ENCODE results near the gene MIF4GD.
"Not testable (repeated sequence)": the region's sequence is repeated elsewhere in the genome, so short reads cannot be mapped to it uniquely, and the experiment has no call there.

The MIF4GD gene

GRCh38 chr17:75288359-75288758 lies 17.3 kb upstream of the MIF4GD start:
- DNase-seq (ENCODE audit: low read depth, low spot score): no peak

DNA sequence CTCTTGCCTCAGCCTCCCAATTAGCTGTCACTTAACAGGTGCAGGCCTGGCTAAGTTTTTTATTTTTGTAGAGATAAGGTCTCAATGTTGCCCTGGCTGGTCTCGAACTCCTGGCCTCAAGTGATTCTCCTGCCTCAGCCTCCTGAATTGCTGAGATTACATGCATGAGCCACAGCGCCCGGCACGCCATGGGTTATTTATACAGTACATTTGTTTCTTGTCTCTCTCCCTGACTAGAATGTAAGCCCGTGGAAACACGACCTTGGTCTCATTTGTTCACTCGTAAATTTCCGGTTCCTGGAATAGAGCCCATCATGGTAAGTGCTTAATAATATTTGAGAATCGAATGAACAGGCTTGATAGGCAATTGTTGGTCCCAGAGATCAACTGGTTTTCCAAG lies 16.2 kb upstream of the MIF4GD start:
- DNase-seq (ENCODE audit: low read depth, low spot score): no peak

GRCh38 chr17:75285123-75285522 lies 14.1 kb upstream of the MIF4GD start:
- DNase-seq (ENCODE audit: low read depth, low spot score): no peak

GRCh38 chr17:75280189-75280588 lies 9.2 kb upstream of the MIF4GD start:
- not testable (repeated sequence) for DNase-seq (ENCODE audit: low read depth, low spot score)

DNA sequence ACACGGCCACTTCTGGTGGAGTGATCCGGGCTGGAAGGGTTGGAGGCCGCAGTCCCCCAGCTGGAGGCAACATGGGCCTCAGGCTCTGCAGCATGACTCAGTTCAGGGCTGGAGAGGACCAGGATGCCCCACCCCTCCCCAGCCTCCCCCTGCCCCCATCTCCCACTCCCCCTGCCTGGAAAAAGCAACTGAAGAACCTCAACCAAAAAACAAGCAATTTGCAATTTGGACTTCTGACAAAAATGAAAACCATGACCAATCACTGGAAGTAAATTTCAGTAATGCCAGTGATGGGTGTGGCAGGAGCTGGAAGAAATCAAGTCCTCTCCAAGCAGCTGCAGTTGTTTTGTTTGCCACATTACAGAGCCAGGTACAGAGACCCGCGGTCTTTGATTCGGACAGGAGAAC lies 6.6 kb upstream of the MIF4GD start:
- DNase-seq (ENCODE audit: low read depth, low spot score): no peak

DNA sequence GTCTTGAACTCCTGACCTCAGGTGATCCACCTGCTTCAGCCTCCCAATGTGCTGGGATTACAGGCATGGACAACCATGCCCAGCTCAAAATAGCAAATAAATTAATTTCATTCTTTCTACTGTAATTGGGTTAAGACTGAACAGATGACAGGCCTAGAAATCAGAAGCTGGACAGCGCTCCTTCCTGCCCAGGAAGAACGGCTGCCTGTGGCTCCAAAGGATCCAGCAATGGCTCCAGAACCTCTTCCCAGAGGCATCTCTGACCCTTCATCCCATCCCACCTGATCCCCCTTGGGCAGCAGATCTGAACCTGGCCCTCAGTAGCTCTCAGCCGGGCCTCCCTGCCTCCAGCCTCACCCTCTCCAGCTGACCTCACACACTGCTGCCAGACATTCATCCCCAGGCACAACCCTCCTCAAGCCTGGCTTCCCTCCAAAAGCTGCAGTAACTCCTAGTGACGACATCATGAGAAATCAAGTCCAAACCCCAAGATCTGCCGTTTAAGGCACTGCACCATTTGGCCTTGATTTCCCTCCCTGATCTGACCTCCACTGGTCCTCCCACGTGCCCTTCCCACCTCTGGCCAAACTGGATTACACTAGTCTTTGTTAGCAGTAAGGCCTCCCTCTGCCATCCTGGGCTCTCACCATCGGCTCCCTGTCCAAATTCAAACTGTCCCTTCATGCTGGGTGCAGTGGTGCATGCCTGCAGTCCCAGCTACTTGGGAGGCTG lies 3.1 kb upstream of the MIF4GD start:
- DNase-seq (ENCODE audit: low read depth, low spot score): no peak

DNA sequence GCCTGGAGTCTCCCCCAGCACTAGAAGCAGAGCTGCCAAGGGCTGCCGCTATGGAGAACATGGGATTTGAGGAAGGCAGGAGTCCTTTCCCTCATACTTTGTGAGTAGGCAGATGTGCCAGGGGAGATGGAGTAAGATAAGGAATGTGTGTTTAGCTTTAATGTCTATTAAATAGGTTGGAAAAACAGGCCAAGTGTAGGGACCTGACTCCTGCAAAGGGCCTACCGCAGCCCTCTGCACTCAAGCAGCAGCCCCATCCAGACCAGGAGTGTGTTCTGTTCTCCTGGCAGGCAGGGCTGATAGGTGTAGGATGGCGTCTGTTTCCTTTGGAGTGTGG lies 1.8 kb upstream of the MIF4GD start:
- DNase-seq (ENCODE audit: low read depth, low spot score): no peak

DNA sequence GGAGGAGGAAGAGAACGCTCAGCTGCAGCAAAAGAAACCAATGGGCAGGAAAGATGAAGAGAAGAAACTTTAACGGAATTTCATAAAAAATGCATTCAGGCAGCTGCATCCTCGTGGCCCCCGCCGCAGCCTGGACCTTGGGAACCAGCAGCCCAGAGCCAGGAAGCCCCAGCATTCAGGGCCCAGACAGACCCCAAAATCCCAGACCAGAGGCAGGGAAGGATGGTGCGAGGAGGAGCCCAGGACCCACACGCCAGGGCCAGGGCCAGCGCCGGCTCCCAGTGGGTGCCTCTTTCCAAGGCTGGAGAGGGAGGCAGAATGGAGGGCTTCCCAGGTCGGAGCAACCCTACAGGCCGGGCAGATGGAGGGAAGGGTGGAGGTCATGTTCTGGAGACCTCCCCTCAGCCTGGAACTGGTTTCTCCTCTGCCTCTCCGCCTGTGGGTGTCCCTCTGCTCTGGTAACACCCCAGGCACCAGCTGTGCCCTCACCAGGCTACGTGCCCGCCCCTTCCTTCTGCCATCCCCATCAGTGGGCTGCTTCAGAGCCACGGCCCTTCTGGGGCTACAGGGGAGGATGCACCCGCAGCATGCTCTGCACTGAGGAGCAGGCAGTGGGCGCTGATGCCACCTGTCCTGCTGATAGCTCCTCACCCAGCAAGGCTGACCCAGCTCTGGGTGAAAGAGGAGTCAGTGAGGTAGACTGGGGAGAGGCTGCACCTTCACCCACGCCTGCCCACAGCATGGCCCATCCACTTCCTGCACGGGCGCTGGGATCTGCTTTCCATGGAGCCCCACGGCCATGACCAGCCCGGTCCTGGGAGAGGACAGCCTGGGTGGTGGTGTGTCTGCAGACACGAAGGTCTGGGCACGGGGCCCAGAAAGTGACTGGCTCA lies 1.2 kb upstream of the MIF4GD start:
- DNase-seq (ENCODE audit: low read depth, low spot score): no peak

DNA sequence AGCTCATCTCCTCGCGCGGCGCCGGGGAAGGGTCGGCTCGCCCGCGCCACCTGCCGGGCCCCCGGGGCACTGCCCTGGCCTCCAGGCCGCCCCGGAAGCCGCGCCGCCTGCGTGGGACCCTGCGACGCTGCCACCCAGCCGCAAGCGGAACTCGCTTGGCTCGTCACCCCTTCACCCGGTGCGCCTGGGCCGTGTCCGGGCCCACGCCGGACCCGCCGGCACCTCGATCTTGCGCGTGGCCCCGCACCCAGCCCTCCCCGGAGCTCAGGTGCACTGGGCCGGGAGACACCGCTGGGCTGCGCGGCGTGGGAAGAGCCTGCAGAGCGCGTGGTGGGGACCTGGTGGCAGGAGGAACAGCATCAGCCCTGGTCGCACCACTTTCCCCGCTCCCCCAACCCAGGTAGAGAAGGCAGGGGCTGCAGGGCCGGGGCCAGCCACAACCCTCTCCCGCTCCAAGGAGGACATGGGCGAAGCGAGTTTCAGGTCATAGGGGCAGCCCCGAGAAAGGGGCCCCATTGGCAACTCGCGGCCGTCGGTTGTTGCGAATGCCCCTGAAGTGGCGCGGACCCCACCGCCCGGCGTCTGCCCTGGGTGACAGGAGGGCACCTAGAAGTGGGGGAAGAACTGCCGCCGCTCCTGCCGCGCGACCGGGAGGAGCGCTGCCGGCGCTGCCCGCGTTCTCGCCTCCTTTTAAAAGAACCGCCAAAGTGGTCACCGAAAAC lies 363 bp upstream of the MIF4GD start:
- DNase-seq (ENCODE audit: low read depth, low spot score): no peak

DNA sequence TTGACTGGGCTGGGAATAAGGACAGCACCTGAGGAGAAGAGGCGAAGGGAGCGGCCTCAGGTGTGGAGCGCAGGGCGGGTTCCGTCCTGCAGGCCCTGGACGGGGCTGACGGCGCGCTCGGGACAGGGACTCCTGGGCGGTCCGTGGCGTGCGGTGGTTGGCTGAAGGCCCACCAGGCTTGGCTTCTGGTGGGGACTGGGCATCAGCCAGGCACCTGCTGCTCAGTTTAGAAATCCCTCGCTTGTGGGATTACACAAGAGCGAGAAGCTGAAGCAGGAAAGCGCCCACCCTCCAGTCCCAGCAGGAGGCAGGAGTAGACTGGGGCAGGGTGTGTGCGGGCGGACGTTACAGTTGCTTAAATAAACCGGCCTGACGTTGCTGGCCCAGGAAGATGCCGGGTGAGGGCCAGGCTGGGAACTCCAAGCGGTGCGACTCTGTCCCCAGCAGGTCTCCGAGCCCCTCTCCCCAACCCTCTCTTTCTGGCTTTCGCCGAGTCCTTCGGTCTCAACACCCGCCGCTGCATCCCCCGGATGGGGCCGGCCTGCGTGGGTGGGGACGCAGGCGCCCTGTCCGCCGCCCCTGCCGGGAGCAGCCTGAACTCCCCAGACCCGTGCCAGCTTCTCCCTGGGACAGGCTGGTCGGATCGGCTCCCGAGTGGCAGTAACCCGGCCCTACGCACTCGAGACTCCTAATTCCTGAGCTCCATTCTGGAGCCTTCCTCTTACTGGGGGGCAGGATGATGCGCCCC lies 639 bp downstream of the MIF4GD start:
- DNase-seq (ENCODE audit: low read depth, low spot score): no peak

DNA sequence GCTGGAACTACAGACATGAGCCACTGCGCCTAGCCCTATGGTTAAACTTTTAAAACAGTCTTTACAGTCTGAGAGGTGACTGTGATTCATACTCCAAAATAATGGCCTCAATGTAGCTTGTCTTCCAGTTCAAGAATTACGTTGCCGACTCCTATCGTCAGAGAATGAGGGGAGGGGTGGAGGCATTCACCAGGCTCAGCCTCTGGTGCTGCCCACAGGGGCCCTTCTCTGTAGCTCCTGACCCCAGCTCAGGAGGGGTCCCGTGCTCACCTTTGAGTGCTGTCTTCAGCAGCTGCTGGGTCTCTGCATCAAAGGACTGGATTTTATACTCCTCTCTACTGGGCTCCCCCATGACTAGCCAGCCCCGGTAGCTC lies 1.2 kb downstream of the MIF4GD start:
- no peak for DNase-seq (ENCODE audit: low read depth, low spot score)

- no peak for DNase-seq (ENCODE audit: low read depth, low spot score)
Measured at GRCh38 chr17:75267411-75268232, 3.4 kb downstream of the MIF4GD start.

DNA sequence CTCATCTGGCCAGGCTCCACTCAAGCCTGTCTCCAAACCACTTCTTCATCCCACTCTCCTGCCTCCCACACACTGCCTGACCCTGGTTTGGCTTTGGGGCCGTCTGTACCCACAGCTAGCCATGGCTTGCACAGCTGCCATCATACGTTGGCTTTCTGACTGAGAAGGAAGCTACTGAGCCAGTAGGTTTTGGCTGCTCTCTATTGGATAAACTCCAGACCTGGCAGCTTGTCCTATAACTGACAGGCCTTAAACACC lies 3.9 kb downstream of the MIF4GD start:
- DNase-seq (ENCODE audit: low read depth, low spot score): no peak

GRCh38 chr17:75266316-75267152 lies 4.5 kb downstream of the MIF4GD start:
- DNase-seq (ENCODE audit: low read depth, low spot score): no peak

GRCh38 chr17:75265614-75266315 lies 5.3 kb downstream of the MIF4GD start:
- DNase-seq (ENCODE audit: low read depth, low spot score): no peak

DNA sequence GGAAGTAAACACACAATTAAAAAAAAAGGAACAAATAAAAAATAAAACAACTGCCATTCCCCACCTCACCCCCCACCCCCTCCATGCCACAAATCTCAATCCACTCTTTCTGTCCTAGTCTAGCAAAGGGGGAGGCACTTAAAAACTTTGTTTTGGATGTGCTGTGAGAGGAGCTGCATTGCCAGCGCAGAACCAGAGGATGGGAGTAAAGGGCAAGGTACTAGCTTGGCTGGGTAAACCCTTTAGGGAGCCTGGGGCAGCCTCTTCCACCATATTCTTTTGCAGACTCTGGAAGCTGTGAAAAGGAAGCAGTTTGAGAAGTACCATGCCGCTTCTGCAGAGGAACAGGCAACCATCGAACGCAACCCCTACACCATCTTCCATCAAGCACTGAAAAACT lies 8.0 kb downstream of the MIF4GD start:
- DNase-seq (ENCODE audit: low read depth, low spot score): no peak

- DNase-seq (ENCODE audit: low read depth, low spot score): no peak
Measured at GRCh38 chr17:75262112-75262606, 8.9 kb downstream of the MIF4GD start.

DNA sequence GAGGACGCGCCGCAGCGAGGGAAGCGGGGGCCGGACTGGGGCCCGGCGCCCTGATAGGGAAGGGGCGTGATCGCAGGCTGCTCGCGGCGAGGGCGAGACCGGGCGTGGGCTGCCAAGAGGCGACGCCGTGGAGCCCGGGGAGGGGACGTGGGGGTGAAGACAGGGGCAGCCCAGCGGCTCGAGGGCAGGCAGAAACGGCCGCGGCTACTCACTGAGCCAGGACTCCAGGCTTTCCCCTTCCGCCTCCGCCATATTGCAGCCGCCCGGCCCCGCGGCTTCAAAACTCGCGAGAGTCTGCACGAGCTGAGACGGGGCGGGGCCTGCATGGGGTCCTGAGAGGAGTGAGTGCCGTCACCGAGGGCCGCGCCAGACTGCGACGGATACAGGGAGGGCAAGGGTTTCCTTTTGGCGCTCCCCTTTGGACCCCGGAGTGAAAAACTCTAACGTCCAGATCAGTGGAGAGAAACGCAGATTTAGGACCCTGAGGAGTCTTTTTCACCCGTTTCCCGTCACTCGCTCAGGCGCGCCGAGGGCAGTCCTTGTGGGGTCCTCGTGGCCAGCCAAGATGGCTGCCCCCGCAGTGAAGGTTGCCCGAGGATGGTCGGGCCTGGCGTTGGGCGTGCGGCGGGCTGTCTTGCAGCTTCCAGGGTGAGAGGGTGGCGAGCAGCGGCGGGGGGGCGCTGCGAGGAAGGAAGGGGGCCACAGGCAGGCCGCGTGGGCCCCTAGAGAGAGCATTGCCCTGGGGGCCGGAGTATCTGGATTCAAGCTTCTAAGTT lies 9.5 kb downstream of the MIF4GD start, which contains the start of the genes GGA3 and MRPS7:
TSS of gene GGA3 (minus strand) at position 271 of the 776 bp plus-strand sequence. CDS start at position 252, 19 bp downstream.
TSS of gene MRPS7 (plus strand) at position 544 of the 776 bp plus-strand sequence. CDS start at position 566, 22 bp downstream.
- peak; percentile 90 for DNase-seq (ENCODE audit: low read depth, low spot score)

All from smooth muscle cell of the brain vasculature (primary cell).